Prostate gland (tissue), 2 donors: ENCODE results near the gene RPL26.

Experiments
- CTCF ChIP-seq, 4 experiments: fragments of 200-600 bp in 2 of 4; fragments of 450-650 bp in 2 of 4; sonication (generic) in 2 of 4; IDR thresholded peaks; 1 replicate in 3 of 4; 2 replicates in 1 of 4; pipeline ENCODE4 v1.5.1; 2016 to 2019; ENCODE audit warnings: antibody characterized with exemption in 4 of 4, mild to moderate bottlenecking in 2 of 4, moderate library complexity in 2 of 4
- POLR2A ChIP-seq: fragments of 450-650 bp; IDR thresholded peaks from one replicate; pipeline ENCODE4 v1.6.1; 2016; ENCODE audit warnings: antibody characterized with exemption, mild to moderate bottlenecking
- POLR2AphosphoS5 ChIP-seq: sonication (generic); formaldehyde crosslinking; IDR thresholded peaks from one replicate; pipeline ENCODE4 v1.6.1; 2017; ENCODE audit warnings: antibody characterized with exemption

DNA sequence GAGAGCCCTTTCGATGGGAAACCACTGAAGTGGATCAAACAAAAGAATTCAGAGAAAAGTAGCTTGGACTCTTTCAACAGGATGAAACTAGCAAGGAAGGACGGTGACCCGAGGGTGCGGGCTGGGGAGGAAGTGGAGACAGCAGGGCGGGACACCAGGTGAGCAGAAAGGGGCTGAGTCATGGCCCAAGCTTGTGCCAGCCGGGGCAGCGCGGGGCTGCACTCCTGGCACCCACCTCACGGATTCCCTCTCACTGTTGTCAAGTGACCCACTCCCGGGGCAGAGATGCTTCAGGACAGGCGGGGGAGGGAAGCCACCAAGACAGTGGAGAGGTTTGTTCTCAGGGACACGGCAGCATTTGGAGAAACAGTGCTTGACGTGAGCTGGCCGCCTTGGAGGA is 25.4 kb upstream of the RPL26 start:
- peak in 1 of 4 experiments; percentile 11 for TF ChIP-seq CTCF (IDR thresholded peaks at IDR 0.05)
- TF ChIP-seq POLR2AphosphoS5 = no peak
- no peak for TF ChIP-seq POLR2A
